ENCODE data around the gene DBI. TPM values are rescaled to one million over a fixed set of nuclear protein-coding genes. Genes with fewer than 3 reads are reported as not detected.

The DBI gene
- 90.4 and 140 TPM in 2 replicates for total RNA-seq (ENCODE audit: low replicate concordance)

GRCh38 chr2:119366649-119367471 is at the start of gene DBI, which contains the start of gene C2orf76:
TSS of gene DBI (plus strand) at chr2:119366977. CDS start at chr2:119367052, 75 bp downstream.
TSS of gene C2orf76 (minus strand) at chr2:119366834. CDS start at chr2:119339959, 26,875 bp downstream.

Other genes with a start within 250 kb of the DBI start
- not detected in 2 replicates for gene C1QL2, start 208.2 kb upstream of the DBI start, total RNA-seq (ENCODE audit: low replicate concordance)
- 10.7 and 13.8 TPM in 2 replicates for gene STEAP3, start 143.1 kb upstream of the DBI start, total RNA-seq (ENCODE audit: low replicate concordance)
- 7.6 and 9.7 TPM in 2 replicates for gene C2orf76, start 143 bp upstream of the DBI start, total RNA-seq (ENCODE audit: low replicate concordance)
- 0.53 TPM in 1 of 2 replicates, not detected in the other for gene TMEM37, start 64.9 kb downstream of the DBI start, total RNA-seq (ENCODE audit: low replicate concordance)
- gene SCTR, start 157.5 kb downstream of the DBI start, total RNA-seq (ENCODE audit: low replicate concordance): not detected in 2 replicates
- gene CFAP221, start 177.5 kb downstream of the DBI start, total RNA-seq (ENCODE audit: low replicate concordance): 0.08 TPM in 1 of 2 replicates, not detected in the other